Stimulated activated CD4-positive, alpha-beta T cell treated with anti-CD3 and anti-CD28 coated beads, TNF-alpha, amount 100 ng/mL, for 48 hours (primary cell): Measurements from ENCODE around the gene EIF1B.

Experiments used
- DNase-seq, 3 donors: peaks; one replicate each; pipeline ENCODE4 v3.0.0-alpha.2; 2020; ENCODE audit warnings: low read depth in 3 of 3

EIF1B gene

DNA sequence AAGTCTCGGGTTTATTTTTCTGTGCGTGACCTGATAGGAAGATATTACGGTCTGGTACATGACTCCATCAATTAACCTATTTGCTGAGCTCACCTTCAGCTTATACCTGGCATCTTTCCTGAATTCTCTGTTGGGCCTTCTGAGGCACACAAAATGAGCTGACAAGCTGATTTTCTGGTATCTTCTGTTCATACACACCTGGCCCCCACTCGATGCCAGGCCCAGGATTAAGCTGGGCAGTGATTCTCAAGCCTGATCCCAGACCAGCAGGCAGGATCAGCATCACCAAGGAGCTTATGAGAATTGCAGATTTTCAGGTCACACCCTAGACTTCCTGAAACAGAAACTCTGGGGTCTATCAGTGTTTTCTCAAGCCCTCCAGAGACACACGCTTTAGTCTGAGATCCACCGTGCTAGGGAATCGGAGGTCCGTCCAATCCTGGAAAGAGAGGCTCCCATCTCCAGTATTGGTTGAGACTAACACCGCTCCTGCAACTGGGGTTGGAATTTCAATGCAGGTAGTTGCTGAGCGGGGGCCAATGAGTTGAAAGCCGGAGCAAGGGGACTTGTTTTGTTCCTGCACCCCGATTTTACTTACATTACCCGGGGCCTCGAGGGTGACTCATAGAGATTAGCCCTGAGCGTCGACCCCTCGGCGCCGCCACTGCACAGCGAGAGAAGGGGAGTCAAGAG is 636 bp upstream of the EIF1B start:
- DNase-seq, result no peak

DNA sequence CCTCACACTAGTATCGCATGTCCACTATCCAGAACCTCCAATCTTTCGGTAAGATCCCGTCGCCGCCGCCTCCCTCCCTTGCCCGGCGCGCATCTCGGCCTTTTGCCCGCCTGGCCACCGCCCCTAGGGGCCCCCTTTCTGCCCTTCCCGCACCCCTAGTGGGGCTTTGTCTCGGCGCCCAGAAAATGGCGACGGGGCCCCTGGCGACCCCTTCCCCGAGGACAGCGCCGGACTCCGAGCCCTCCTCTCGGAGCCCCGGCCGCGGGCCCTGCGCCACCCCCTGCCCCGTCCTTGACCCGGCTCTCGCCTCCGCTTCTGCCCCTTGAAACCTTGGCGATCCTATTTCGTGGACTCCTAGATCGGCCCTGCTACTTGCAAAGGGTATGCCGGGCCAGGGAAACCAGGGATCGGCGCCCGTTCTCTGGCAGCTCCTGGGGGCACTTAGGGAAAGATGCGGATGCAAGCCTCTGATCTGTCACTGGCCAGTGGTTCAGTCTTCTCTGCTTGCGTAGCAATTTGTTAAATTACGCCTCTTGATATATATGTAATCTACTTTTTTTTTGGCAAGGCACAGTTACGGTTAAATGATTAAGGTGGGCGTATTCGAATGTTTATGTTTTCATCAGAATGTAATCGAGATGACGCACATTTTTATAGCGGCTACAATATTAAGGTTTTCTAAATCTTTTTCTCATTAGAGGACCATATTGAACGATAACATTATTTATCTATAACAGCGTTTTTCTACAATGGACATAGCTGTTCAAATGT is 603 bp downstream of the EIF1B start:
- peak in 1 of 3 donors; percentile 10 for DNase-seq

DNA sequence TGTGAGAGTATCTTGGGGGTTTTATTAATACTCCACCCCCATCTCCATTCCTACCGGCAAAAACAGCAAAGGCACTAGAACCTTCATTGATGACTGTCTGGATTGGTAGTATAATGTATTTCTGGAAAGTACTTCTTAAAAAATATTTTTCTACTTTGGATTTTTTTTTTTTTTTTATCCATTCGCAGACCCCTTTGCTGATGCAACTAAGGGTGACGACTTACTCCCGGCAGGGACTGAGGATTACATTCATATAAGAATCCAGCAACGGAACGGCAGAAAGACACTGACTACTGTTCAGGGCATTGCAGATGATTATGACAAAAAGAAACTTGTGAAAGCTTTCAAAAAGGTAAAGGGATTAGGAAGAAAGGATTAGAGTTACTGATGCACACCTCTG is 1.2 kb downstream of the EIF1B start:
- no peak for DNase-seq

DNA sequence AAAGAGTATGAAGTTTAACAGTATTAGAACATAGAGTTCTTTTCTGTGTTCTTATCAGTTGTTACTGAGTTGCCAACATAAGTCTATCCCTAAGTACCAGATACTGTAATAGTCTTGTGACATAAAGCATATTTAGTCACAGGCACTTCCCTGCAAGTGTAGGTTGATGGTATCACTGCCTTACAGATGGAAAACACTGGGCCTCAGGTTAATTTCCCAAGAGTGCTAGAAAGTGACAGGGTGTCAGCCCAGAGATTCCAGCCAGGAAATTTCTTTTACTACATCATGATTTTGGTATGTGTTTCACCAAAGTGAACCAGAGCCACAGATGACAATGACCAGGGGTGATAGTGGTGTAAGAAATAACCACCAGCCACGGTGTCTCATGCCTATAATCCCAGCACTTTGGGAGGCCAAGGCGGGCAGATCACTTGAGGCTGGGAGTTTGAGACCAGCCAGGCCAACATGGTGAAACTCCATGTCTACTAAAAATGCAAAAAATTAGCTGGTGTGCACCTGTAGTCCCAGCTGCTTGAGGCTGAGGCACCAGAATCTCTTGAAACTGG is 3.2 kb downstream of the EIF1B start:
- no peak for DNase-seq

DNA sequence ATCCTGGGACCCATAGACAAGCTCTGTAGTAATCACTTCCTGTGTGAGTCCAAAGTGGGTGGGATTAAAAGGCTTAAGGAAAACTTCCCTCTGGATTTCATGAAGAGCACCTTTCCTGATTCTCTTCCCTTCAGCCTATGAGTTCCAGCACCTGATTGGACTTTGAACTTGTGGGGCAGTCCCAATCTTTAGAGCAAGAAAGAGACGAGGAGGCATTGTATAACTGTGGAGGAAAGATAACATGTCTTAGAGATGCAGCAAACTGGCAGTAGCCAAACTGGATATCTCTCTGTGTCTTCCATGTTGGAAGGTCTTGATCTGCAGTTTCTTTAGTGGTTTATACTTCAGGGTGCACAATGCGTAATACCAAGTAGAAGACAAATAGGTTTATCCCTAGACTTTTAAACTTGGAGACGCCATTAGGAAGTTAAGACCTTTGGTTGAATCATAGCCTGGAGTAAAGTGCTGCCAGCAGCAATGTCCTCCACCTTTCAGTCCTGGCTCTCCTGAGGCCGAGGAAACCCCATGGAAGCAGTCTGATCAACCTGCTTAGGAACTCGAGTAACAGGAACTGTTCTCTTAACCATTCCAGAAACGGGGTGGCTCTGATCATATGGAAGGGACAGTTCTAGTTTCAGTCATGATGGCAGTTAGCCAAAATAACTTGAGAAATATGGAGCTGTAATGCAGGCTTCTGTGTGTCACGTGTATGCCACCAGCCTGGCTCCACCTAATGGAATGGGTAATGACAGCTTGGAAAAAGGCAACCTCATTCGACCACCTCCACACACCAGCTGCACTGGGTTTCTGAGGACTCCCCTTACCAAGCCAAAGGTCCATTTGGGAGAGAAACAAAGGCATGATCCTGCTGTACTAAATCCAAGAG is 4.7 kb downstream of the EIF1B start:
- DNase-seq, result no peak

DNA sequence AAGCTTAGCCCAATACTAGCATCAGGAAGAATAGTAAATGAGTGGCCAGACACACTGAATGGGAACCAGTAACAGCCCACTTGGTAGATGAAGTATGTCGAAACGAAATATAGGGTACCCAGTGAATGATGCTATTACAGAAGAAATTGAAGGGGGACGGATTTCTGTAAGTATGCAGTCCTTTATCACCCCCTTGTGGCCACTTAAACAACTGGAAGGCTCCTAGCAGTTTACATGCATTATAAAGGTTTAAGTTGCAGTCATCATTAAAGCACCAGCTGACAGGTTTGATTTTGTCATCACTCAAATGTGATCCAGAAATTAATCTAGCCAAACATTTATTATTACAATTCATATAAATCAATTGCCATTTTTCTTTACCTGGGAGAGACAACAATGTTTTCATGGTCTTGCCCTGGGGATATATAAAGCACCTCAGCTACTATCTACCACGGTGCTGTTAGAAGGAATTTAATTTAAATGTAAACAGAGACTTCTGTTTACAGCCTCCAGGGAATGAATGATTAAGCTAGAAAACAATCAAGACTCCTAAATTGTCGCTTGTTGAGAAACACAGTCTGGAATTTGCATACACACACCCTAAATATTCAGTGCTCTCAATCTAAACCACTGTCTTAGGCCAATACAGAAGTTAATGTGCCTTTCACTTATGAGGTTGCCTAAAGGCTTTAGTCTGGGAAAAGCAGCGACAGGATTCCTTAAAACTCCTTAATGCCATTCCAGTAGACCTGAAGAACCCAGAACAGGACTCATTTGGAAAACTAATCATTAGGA is 7.8 kb downstream of the EIF1B start:
- no peak for DNase-seq

DNA sequence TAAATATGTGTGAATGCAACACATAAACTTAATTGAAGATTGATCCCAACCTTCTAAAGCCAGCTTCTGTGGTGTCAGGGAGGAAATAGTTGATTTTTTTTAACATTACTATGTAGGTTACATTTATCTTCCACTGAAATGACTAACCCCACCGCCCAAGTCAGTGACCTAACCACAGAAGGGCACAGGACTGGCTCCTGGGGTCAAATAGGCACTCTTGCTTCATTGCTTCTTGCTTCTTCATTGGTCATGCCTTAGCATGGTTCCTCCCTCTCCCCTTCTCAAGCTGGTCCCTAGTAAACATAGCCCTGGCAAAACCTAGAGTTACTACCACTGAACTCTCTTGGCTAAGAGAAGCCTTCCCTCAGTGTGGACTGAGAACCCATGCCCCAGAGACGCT is 12.3 kb downstream of the EIF1B start:
- DNase-seq, result no peak

DNA sequence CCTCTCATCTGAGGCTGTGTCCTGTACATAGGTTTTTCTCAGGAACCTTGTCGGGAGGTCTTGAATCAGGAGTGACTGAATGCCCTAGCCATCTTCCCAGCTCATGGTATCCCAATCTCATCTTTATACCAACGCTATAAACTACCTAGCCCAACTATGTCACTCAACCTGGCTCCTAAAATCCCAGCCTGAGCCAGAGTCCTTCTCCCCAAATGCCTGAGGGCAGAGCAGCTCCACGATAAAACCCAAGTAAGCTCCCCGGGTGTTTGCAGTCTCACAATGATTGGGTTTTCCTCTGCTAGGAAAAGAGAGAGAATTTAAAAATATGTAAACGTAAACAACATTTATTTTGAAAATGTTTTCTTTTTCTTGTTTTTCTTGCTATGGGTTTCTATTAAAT is 14.4 kb downstream of the EIF1B start:
- DNase-seq, result no peak

DNA sequence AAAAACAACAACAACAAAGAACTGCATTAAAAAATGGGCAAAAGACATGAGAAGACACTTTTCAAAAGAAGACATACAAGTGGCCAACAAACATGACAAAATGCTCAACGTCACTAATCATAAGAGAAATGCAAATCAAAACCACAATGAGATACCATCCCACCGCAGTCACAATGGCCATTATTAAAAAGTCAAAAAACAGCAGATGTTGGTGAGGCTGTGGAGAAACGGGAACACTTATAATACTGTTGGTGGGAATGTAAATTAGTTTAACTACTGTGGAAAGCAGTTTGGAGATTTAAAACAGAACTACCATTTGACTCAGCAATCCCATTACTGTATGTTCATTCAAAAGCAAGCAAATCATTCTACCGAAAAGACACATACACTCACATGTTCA is 15.1 kb downstream of the EIF1B start:
- DNase-seq, result no peak

DNA sequence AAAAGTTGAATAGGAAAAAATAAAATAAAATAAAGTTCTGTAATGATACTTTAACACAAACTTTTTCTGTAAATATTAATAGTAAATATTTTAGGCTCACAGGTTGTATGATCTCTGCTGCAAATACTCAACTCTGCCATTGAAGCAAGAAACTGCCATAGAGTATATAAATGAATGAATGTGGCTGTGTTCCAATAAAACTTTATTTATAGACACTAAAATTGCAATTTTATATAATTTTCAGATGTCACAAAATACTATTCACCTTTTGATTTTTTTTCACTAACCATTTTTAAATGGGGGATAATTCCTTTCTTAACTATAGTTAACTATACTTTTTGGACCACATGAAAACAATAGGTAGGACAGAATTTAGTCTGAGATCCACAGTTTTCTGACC is 16.0 kb downstream of the EIF1B start:
- DNase-seq, result no peak

DNA sequence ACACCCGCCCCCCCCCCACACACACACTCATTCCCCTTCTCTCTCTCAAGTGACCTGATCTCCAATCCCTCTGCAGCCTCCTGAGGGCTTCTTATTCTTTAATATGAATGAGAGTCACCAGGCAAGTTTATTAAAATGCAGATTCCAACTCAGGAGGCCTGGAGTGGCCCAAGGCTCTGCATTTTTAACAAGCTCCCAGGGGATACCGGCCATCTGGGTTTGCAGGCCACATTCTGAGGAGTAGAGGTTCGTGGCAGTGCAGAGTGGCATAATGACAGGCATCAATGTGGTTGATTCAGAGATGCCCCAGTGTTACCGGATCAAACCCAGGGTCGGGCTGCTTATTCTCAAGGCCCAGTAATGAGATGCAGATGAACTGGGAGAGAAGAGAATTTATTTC is 18.9 kb downstream of the EIF1B start:
- DNase-seq, result no peak

DNA sequence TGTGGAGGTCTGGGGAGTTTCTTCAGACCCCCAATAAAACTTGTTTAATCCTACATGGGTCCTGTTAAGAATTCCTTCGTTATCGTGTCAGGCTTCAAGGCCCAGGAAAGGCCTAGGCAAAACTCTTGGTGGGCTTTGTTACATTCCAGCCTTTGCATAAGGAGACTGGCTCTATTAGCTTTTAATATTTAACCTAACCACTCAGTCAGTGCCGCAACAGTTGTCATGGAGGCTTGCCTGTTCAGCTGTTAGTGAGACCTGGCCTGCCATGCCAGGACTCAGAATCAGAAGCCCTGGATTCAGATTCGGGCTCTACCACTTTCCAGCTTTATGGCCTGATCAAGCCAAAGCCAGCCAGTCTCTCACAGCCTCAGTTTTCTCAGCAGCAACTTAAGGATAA is 19.6 kb downstream of the EIF1B start:
- no peak for DNase-seq

DNA sequence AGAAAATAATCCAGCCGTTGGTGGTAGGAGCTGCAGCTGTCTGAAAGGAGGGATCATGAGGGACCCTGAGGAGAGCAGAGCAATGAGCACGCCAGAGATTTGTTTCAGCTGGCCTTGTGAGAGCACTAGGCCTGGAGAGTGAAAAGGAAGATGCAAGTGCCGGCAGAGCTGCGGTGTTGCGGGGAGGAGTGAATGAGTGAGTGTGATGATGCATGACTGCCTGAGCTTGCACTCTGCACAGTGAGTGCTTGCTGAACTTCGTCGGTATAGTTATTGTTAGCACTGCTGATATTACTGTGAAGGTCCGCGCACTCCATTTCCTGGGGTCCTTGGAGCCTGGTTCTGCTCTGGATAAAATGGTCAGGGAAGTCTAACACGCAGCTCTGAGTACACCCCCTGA is 23.2 kb downstream of the EIF1B start:
- no peak for DNase-seq

DNA sequence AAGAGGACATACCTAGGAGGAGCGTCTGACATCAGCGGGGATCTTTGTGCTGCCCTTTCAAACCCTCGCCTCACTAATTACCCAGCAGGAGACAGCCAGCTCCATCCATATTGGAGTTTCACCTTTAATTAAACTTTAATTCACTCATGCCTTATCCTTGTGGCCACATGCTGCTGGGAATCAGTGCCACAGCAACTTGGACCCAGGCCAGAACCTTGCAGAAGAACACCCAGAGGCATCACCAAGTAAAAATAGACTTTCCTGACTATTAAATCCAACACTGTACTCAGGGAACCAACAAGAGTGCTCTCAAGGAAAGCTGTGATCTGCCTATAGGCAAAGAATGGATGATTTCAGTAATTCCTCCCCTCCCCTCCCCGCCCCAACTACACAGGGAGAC is 23.9 kb downstream of the EIF1B start:
- DNase-seq, result no peak

DNA sequence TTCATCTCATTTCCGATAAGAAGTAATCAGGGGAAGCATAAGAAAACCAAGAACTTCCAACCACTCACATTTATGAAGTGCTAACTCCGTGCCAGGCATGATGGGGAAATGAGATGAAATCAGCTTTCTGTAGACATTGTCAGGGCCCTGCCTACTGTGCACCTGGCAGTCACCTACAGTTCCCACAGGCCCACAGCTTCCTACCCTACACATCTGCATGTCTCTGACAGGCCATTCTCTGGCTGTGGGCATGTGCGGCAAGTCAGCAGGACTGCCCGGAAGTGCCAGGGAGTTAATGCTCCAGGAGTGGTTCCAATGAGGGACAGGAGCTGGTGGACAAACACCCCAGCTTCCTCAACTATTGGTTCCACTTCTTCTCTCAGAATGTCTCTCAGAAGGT is 24.3 kb downstream of the EIF1B start:
- DNase-seq, result no peak

DNA sequence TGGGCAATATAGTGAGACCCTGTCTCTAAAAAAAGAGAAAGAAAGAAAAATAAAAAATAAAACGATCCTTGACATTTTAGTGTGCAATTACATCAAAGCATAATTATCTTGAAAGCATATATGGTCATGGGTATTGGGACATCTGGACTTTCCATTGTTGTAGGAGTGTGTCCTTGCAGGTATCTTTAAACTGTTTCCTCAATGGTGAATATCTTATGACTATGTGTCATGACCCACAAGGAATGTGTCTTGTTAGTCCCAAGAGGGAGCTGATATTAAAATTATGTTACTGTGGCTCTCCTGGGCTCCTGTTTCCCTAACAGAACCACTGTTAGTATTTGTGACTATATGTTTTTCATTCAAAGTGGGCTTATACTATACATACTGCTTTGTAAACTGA is 26.6 kb downstream of the EIF1B start:
- no peak for DNase-seq

DNA sequence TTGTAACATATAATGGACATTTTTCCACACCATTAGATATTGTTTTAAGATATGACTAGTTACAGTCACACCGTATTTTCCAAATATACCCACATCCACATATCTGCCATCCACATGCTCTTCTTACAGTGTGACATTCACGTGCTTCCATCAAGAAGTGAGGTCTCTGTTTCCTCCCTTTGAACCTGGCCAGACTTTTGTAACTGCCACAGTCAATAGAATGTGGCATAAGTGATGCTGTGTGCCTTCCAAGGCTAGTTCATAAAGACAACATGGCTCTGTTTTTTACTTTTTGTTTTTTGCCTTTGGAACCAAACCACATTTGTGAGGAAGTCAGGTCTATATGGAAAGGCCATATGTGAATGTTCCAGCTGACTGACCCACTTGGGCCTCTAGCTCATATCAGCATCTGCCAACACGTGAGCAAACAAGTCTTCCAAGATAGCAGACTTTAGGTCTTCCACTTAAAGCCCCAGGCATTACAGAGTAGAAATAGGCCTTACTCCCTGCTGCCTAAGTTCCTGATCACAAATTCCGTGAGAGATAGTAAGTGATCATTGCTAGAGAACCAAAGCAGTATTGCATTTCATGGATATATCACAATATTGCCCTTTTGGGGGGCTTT is 27.1 kb downstream of the EIF1B start:
- DNase-seq, result no peak

DNA sequence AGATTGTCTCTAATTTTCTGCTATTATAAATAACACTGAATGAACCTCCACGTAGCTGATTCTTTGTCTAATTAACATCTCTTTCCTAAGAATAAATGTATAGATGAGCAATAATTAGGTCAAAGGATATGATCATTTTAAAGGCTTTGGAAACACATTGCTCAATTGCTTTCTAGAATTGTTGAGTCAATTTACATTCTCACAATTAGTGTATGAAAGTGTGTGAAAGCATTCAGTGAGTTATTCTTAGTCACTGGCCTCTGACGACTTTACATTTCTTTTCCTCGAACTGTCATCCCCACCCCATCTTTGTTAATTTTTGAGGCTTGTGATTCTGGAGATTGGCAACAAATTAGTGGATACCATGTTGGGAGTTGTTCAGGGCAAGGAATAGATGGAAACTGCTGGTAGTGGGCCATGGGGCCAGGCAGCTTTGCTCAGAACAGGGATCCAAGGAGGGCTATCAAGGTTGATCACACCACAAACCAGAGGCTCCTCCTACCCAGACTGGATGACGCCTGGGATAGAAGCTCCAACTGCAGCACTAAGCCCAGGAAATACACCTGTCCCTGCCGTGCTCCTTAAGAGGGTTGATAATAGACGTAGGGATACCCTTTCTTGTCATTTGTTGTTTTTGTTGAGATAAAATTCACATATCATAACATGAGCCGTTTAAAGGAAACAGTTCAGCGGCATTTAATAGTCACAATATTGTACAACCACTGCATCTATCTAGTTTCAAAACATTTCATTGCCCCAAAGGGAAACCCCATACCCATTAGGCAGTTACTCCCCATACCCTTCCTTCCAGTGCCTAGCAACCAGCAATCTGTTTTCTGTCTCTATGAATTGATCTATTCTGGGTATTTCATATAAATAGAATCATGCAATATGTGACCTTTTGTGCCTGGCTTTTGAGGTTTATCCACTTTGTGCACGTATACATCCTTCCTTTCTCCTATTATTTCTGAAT is 27.9 kb downstream of the EIF1B start:
- no peak for DNase-seq

DNA sequence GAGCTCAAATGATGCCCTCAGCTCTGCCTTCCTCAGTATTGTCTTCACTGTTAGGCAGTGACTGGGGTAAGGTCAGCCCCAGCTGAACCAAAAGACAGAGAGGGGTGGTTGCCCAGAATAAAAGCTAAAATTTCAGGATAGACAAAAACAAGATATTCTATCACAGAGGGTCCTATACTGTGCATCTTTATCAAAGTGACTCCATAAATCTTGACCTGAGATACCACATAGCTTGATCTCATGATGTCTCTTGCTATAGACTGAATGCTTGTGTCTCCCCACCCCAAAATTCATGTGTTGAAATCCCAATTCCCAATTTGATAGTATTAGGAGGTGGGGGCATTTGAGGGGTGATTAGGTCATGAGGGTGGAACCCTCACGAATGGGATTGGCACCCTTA is 30.4 kb downstream of the EIF1B start:
- DNase-seq, result no peak
